Gastrocnemius medialis (tissue), 4 donors: ENCODE measurements around the gene PSTPIP1.

ENCODE experiments used
- CTCF ChIP-seq, 5 experiments: fragments of 450-650 bp in 3 of 5; fragments of 200-600 bp in 2 of 5; sonication (generic) in 2 of 5; IDR thresholded peaks in 4 of 5; conservative IDR thresholded peaks in 1 of 5; 1 replicate in 4 of 5; 2 replicates in 1 of 5; pipeline ENCODE4 v1.5.1; 2016 to 2019; ENCODE audit warnings: antibody characterized with exemption in 5 of 5, mild to moderate bottlenecking in 3 of 5, moderate library complexity in 3 of 5
- POLR2A ChIP-seq, 2 donors: fragments of 450-650 bp; IDR thresholded peaks; one replicate each; pipeline ENCODE4 v1.6.1; 2017; ENCODE audit warnings: antibody characterized with exemption in 2 of 2, mild to moderate bottlenecking in 2 of 2, moderate library complexity in 2 of 2

GRCh38 chr15:77060546-77060945 is 65.6 kb downstream of the PSTPIP1 start:
- no peak for TF ChIP-seq CTCF (IDR thresholded peaks at IDR 0.05 in 4 of 5, conservative IDR thresholded peaks at IDR 0.05 in 1 of 5)
- no peak for TF ChIP-seq POLR2A (IDR thresholded peaks at IDR 0.05)
